GM18517 (cell line): ENCODE measurements around the gene SSUH2.
A peak's percentile ranks its signal among the peaks of the same experiment; 100 is the strongest.
"Not testable (repeated sequence)": the region's sequence is repeated elsewhere in the genome, so short reads cannot be mapped to it uniquely, and the experiment has no call there.

Experiments
- ATAC-seq: cut with Tn5 transposase; IDR thresholded peaks from one replicate; pipeline ENCODE4 v1.9.1; 2021; ENCODE audit warnings: mild to moderate bottlenecking, moderate library complexity; ENCODE audit not compliant: unreplicated experiment

Gene SSUH2

GRCh38 chr3:8589880-8590556 lies 54.6 kb downstream of the SSUH2 start:
- ATAC-seq: no peak

- ATAC-seq: no peak
These were observed 59.9 kb downstream of the SSUH2 start for GRCh38 chr3:8584661-8585060.

GRCh38 chr3:8581806-8582445 lies 62.7 kb downstream of the SSUH2 start:
- ATAC-seq: no peak

GRCh38 chr3:8581373-8581772 lies 63.2 kb downstream of the SSUH2 start:
- ATAC-seq: no peak

- not testable (repeated sequence) for ATAC-seq
These were observed 64.2 kb downstream of the SSUH2 start for GRCh38 chr3:8580434-8580833.

- ATAC-seq: no peak
These were observed 64.7 kb downstream of the SSUH2 start for GRCh38 chr3:8579943-8580342.

GRCh38 chr3:8579096-8579495 lies 65.5 kb downstream of the SSUH2 start:
- peak; percentile 99 for ATAC-seq

GRCh38 chr3:8578282-8578681 lies 66.3 kb downstream of the SSUH2 start:
- ATAC-seq: peak; percentile 32

- no peak for ATAC-seq
These were observed 67.6 kb downstream of the SSUH2 start for GRCh38 chr3:8576841-8577571.

- ATAC-seq: no peak
These were observed 68.2 kb downstream of the SSUH2 start for GRCh38 chr3:8576436-8576835.

GRCh38 chr3:8575364-8576104 lies 69.1 kb downstream of the SSUH2 start:
- ATAC-seq: no peak

GRCh38 chr3:8574670-8575322 lies 69.8 kb downstream of the SSUH2 start:
- ATAC-seq: no peak

- ATAC-seq: no peak
These were observed 70.4 kb downstream of the SSUH2 start for GRCh38 chr3:8574040-8574669.

- no peak for ATAC-seq
These were observed 71.2 kb downstream of the SSUH2 start for GRCh38 chr3:8573342-8573926.

GRCh38 chr3:8571256-8571655 lies 73.3 kb downstream of the SSUH2 start:
- no peak for ATAC-seq
